GM18951 (cell line): ENCODE data around the gene VPS26A.

ENCODE experiments used
- POLR2A ChIP-seq: IDR thresholded peaks from 4 replicates; pipeline ENCODE4 v1.6.1; 2011; ENCODE audit warnings: mild to moderate bottlenecking; ENCODE audit not compliant: insufficient read length, insufficient read depth; ENCODE audit errors: extremely low read depth
- in situ Hi-C: fragments of 300-500 bp; cut with MboI; formaldehyde crosslinking; loops from one replicate; pipeline ENCODE4 v1.12.0; 2022; ENCODE audit warnings: low sequenced_read_pairs, mixed read lengths, inconsistent platforms; ENCODE audit not compliant: unreplicated experiment

The VPS26A gene

DNA sequence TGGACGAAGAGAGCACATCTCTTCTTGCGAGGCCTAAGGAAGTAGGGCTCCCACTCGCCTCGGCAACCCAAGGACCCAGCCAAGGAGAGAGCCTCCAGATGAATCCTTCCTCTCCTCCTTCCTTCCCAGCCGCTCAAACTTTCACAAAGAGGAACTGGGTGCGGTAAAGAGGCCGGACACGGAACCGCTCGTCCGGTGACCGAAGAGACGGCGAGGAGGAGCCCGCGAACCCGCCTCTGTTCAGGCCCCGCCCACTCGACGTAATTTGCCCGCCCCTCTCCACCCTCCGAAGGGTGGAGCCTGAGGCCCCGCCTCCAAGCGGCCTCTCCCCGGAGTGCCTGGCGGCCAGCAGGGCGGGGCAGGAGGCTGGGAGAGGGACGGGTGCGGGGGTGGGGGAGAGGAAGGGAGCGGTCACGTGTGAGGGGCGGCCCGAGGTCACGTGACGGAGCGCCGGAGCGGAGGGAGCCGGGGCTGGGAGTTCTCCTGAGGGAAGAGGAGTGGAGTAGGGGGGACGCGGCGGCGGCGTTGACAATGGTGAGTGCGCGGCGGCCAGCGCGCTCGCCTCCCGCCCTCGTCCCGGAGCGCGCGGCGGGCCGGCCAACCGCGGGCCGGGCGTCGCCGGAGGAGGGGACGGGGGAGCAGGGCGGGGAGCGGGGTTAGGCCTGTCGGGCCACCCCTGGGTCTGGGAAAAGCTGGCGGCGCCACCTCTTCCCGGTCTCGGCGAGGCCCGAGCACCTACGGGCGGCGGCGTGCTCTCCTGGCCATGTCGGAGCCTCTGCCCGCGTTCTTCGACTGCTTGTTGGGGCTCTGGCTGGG lies at the start of gene VPS26A:
Gene VPS26A, plus strand, starts transcription at position 432 of the 816 bp plus-strand sequence. Its CDS starts 100 bp downstream, at position 532.
- in situ Hi-C loops: no loop called here

DNA sequence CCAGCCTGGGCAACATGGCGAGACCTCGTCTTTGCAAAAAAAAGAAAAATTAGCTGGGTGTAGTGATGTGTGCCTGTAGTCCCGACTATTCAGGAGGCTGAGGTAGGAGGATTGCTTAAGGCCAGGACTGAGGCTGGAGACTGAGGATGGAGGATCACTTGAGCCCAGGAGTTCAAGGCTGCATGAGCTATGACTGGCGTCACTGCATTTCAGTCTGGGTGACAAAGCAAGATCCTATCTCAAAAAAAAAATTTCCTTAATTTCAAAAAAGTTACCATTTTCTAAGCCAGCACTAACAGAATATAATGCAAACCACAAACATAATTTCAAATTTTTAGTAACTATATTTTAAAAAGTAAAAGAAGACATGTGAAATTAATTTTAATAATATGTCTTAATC lies 49.4 kb upstream of the VPS26A start:
- TF ChIP-seq POLR2A: no peak
- in situ Hi-C loops: no loop called here

More for the DNA sequence above, at the start of gene VPS26A:
- TF ChIP-seq POLR2A: peak; percentile 89

DNA sequence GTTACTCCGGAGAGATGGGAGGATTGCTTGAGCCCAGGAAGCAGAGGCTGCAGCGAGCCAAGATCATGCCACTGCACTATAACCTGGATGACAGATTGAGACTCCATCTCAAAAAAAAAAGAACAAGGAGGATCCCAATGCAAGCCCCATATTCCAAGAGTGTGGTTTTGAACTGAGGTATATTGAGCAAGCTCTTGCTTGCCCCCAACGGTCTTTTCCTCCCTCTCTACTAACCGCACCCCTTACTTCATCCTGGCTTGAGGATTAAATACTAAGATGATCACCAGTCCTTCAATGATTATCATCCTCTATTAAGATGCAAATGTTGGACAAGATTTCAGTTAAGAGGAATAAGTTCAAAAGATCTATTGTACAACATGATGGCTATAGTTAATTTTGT lies 48.5 kb upstream of the VPS26A start:
- no peak for TF ChIP-seq POLR2A
- in situ Hi-C loops: no loop called here

DNA sequence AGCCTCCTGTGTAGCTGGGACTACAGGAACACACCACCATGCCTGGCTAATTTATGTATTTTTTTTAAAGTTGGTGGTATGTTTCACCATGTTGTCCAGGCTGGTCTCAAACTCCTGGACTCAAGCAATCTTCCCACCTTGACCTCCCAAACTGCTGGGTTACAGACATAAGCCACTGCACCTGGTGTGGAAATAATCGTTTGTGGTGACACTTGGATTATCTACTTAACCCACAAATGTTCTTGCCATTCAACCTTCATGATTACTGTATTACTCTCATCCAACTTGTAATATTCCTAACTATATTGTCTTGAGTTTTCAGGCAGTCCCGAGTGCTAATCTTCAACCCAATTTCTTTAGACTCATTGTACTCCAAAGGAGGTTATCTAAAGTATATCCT lies 45.7 kb upstream of the VPS26A start:
- TF ChIP-seq POLR2A: no peak
- in situ Hi-C loops: no loop called here

DNA sequence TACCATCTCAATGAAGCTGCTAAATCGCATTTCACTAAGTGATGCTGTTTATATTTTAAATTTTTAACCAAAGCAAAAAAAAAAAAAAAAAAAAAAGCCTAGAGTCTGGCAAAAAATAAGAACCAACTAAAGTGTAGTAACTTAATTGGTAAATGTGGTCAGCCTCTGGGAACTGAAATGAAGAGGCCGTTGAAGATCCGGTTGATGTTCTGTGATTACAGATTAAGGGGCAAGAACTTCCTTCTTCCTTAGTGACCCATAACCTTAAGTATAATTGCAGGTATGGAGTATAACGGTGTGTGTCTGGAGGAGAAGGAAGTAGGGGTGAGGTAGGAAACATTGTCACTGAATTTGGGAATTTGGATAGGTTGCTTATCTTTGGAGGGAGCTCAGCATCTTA lies 43.8 kb upstream of the VPS26A start:
- TF ChIP-seq POLR2A: no peak
- in situ Hi-C loops: no loop called here

DNA sequence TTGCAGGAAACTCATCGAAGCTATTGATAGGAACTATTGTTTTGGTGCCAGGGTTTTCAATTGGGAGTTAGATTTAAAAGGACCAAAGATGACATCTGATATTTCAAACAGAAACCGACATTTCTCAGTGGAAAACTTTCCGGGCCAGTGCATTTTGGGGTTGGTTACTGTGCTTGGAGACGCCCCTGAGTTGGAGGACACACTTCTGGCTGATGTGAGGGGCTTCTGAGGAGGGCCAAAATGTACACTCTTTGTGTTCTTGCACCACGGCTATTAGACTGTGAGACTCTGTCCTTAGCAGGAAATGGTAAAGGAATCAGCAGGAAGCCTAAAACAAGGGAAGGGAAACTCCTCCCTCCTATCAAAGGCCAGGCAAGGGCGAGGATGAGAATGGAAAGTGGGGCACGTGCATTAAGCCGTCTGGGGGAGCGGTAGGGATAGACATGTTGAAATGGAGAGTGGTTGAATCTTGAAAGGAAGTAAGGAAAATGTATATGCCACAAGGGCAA lies 37.9 kb upstream of the VPS26A start:
- in situ Hi-C loops: no loop called here

DNA sequence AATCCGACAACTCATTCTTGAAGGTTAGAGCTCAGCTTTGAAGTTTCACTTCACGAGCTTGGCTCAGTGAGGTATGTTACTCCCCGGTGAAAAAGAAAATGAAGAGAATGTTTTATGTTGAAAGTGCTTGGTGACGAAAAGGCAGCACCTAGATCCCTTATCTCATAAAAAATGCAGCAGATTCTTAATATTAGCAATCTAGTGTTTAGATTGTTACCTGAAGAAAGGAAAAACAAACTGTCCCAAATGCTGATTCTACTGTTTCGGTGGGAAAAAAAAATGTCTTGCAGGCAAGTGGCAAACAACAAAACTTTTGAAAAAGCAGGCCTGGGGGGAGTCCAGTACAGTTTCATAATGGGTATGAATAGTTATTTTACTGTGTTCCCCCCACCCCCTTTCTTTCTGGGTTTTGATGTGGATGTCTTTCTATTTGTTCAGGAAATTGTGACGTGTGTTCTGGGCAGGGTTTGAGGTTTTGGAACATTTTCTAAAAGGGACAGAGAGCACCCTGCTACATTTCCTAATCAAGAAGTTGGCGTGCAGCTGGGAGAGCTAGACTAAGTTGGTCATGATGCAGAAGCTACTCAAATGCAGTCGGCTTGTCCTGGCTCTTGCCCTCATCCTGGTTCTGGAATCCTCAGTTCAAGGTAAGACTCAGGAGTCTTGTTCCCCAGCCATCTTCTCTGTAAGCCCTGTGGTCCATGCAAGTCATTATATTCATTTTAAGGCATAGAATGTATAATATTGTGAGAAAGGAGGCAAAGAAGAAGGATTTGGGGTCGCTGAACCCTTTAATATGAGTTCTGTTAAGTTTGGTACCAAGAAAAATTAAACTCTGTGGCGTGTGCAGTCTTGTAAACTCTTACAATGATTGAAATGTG lies 36.1 kb upstream of the VPS26A start, which contains the start of gene SRGN:
Gene SRGN, plus strand, starts transcription at position 514 of the 881 bp plus-strand sequence. Its CDS starts 55 bp downstream, at position 569.
- in situ Hi-C loops: no loop called here
- peak; percentile 97 for TF ChIP-seq POLR2A

More for the DNA sequence above, 37.9 kb upstream of the VPS26A start:
- no peak for TF ChIP-seq POLR2A

DNA sequence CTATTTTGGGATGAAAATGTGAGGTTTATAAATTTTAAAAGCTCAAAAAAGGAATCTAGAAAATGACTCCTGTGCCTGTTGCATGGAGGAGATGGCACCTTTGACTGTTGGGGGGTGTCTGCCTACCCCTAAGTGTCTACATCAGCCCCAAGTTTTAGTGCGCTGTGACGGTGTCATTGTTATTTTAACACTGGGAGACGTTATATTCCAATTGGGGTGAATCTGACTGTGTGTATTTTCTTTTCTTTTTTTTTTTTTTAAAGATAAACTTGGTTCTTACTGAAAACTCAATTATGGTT lies 35.6 kb upstream of the VPS26A start:
- in situ Hi-C loops: no loop called here
- no peak for TF ChIP-seq POLR2A

DNA sequence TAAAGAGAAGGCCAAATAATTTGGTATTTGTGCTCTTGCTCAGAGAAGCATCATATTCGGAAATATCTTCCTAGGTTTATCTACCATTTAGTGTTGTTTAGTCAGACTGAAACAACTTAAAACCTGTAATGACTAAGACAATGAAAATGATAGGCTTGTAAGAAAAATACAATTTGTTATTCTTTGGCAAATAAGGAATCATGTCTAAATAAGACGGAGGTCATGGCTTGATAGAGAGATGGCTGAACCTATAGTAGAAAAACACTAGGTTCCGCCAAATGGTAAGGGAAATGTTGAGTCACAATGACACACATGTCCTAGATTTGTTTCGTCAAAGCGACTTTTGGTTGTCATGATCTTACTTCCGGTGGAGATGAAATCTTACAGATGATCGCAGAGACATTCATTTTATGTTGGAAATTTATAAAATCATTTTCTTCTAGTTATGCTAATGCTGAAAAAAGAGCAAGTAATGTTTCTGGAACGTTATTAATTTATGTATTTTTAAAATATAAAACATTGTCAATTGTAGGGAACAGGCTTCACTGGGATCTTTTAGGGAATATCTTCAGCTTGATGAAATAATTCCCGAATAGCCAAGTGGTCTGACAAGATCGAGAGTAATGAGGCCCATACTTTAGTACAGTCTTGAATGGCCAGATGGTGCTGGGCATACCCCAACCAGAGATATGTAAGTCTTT lies 35.0 kb upstream of the VPS26A start:
- in situ Hi-C loops: no loop called here
- TF ChIP-seq POLR2A: no peak

DNA sequence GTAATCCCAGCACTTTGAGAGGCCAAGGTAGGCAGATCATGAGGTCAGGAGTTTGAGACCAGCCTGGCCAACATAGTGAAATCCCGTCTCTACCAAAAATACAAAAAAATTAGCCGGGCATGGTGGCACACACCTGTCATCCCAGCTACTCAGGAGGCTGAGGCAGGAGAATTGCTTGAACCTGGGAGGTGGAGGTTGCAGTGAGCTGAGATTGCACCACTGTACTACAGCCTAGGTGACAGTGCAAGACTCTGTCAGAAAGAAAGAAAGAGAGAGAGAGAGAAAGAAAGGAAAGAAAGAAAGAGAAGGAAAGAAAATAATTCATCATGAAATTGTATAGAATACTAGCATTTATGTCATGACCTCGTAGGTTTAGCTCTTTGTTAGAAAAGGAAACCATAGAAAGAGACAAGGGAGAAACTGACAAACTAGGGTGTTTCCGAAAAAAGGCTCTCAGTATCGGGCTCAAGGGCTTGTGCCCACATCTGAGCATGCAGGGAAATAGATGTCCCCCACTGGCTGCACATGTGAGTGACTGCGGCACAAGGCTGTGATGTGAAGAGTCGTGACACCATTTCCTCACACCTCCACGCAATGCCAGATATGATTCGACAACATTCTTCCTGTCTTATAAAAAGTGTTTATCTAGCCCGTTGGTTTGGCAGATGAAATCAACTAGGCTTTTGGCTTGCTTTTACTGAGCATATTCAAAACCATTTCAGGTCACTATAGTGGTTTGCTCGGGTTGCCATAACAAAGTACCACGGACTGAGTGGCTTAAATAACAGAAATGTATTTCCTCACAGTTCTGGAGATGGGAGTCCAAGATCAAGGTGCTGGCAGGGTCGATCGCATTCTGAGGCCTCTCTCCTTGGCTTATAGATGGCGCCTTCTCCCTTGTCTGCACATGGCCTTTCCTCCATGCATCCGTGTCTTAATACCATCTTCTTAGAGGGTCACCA lies 34.1 kb upstream of the VPS26A start:
- in situ Hi-C loops: loop anchor here (5.0 kb wide), 1 partner anchor 73 kb away; no protein-coding TSS in a partner anchor
- peak; percentile 56 for TF ChIP-seq POLR2A

DNA sequence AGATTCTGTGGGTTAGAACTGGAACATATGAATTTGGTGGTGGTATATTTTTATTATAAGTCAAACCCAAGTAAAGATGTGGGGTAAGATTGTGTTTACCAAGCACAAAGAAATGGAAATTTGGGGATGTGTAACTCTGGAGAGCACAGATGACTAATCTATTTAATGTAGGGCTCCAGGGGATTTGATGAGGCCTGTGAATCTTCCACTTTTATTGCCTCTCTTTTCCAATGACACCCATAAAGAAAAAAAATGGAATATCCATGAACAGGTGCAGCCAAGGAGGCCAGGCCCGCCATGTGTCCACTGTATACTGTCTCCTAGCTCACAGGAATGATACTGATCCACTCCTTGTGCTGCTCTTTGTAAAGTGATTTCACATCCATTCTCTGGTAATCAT lies 33.3 kb upstream of the VPS26A start:
- in situ Hi-C loops: loop anchor here (5.0 kb wide), 1 partner anchor 73 kb away; no protein-coding TSS in a partner anchor

More for the DNA sequence above, 33.3 kb upstream of the VPS26A start:
- no peak for TF ChIP-seq POLR2A
